ENCODE data around the gene RUNX2. TPM values are rescaled to one million over a fixed set of nuclear protein-coding genes. Genes with fewer than 3 reads are reported as not detected.

Gene RUNX2
- total and polyA plus RNA-seq, 8 donors = 0.80 to 18.7 (median 2.7) TPM; not detected in 1

DNA sequence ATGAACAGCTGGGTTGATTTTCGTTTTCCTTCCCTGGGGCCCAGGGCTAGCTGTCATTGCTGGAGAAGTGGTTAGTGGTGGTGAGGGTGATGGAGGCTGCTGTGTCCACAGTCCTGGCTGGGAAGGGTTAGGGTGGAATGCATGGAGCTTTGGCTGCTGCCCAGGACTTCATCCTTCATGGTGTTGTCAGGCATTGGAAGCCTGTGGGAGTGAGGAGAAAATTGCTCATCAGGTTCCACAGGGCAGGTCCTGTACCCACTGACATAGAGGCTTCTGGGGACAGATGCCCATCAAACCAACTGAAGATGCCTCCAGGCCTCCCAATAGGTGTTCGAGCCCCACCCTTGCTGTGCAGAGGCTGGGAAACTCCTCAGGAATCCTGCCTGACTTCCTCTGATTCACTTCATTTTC, 312.0 kb downstream of the RUNX2 start:
- WGBS, 5 donors = 80 to 88% (median 82%) methylated on average over 2 of the region's 2 CpGs
- H3K27ac ChIP-seq = no peak overlapping the region

DNA sequence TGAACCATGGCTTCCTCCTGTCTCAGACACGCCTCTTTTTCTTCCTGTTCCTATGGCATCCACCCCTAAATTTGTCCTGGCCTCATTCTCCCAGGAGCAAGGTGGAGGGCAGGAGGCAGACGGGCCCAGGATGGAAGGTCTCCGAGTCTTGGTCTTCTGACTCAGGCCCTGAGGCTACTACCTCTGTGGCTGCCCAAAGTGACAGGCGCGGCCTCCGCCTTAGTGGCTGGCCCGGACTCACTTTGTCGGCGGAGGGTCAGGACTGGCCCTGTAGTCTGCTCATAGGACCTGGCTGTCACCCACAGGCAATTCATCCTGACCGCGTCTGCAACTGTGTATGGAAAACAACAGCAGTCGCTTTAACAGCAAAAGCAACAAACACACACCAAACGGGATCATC, 312.7 kb downstream of the RUNX2 start:
- 92 to 95% (median 94%) methylated on average over 13 of the region's 13 CpGs for WGBS, 5 donors
- intact Hi-C loops (cut with DNase I; ENCODE audit: low total_unique reads) = no loop called here
- Histone ChIP-seq H3K9me3 (no peaks in the 10 kb centered on the region), H3K27me3 (peaks cover 0 to 20% (median 0%) of the 10 kb centered on the region in 3 donors), H3K4me1 (no peaks in the 10 kb centered on the region), H3K27ac (no peak overlapping the region), H3K36me3 (no peaks in the 10 kb centered on the region), H3K4me3 (no peak overlapping the region)
- TF ChIP-seq POLR2A (IDR thresholded peaks at IDR 0.05) = no peak
- no peak for TF ChIP-seq EP300 (IDR thresholded peaks at IDR 0.05)
- TF ChIP-seq, protein P1, sequence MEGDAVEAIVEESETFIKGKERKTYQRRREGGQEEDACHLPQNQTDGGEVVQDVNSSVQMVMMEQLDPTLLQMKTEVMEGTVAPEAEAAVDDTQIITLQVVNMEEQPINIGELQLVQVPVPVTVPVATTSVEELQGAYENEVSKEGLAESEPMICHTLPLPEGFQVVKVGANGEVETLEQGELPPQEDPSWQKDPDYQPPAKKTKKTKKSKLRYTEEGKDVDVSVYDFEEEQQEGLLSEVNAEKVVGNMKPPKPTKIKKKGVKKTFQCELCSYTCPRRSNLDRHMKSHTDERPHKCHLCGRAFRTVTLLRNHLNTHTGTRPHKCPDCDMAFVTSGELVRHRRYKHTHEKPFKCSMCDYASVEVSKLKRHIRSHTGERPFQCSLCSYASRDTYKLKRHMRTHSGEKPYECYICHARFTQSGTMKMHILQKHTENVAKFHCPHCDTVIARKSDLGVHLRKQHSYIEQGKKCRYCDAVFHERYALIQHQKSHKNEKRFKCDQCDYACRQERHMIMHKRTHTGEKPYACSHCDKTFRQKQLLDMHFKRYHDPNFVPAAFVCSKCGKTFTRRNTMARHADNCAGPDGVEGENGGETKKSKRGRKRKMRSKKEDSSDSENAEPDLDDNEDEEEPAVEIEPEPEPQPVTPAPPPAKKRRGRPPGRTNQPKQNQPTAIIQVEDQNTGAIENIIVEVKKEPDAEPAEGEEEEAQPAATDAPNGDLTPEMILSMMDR (IDR thresholded peaks at IDR 0.05) = no peak
- TF ChIP-seq POLR2AphosphoS5 (IDR thresholded peaks at IDR 0.05) = no peak
- DNase-seq = no peak

More for the DNA sequence above, 312.0 kb downstream of the RUNX2 start:
- no peak for DNase-seq
- Histone ChIP-seq H3K9me3 (no peaks in the 10 kb centered on the region), H3K36me3 (no peaks in the 10 kb centered on the region), H3K4me1 (no peaks in the 10 kb centered on the region), H3K4me3 (no peak overlapping the region), H3K27me3 (peaks cover 0 to 20% (median 0%) of the 10 kb centered on the region in 3 donors)
- intact Hi-C loops (cut with DNase I; ENCODE audit: low total_unique reads) = no loop called here
- TF ChIP-seq POLR2AphosphoS5 (IDR thresholded peaks at IDR 0.05) = no peak
- TF ChIP-seq POLR2A (IDR thresholded peaks at IDR 0.05) = no peak
- TF ChIP-seq, protein P1 (IDR thresholded peaks at IDR 0.05) = no peak
- TF ChIP-seq EP300 (IDR thresholded peaks at IDR 0.05) = no peak

DNA sequence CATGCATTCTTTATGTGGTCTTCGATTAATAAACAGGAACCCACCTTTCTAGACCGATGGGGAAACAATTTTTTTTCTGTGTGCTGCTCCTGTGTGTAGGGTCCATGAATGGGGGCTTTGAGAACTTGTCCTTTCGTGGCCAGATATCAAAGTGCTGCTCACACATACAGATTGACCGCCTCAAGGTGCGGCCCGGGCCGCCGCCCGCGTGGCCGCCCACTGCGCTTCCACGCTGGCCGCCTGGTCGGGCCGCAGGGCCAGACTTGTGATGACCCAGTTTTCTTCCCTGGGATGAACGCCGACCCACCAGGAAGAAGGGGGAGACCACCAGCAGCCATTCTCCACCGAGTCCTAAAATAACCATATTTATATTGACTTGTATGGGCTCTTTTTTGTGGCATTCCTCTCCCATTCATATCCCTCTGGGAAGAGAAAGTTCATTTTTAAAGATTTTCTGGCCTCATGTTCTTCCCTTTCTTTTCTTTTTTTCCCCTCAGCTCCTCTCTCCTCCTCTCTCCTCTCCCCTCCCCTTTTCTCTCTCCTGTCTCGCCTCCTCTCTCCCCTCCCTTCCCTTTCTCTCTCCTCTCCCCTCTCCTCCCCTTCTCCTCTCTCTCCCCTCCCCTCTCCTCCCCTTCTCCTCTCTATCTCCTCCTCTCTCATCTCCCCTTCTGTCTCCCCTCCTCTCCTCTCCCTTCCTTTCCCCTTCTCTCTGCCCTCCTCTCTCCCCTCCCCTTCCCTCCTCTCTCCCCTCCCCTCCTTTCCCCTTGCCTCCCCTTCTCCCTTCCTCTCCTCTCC, 314.4 kb downstream of the RUNX2 start:
- Histone ChIP-seq H3K4me1 (no peaks in the 10 kb centered on the region), H3K9me3 (no peaks in the 10 kb centered on the region), H3K27me3 (peaks cover 0 to 20% (median 0%) of the 10 kb centered on the region in 3 donors), H3K36me3 (no peaks in the 10 kb centered on the region), H3K4me3 (no peak overlapping the region), H3K27ac (no peak overlapping the region)
- intact Hi-C loops (cut with DNase I; ENCODE audit: low total_unique reads) = no loop called here
- TF ChIP-seq POLR2A (IDR thresholded peaks at IDR 0.05) (no peak), EP300 (IDR thresholded peaks at IDR 0.05) (no peak), POLR2AphosphoS5 (IDR thresholded peaks at IDR 0.05) (no peak)
- TF ChIP-seq, protein P1 (IDR thresholded peaks at IDR 0.05) = no peak
- 90 to 93% (median 92%) methylated on average over 20 of the region's 20 CpGs for WGBS, 5 donors
- no peak for DNase-seq

DNA sequence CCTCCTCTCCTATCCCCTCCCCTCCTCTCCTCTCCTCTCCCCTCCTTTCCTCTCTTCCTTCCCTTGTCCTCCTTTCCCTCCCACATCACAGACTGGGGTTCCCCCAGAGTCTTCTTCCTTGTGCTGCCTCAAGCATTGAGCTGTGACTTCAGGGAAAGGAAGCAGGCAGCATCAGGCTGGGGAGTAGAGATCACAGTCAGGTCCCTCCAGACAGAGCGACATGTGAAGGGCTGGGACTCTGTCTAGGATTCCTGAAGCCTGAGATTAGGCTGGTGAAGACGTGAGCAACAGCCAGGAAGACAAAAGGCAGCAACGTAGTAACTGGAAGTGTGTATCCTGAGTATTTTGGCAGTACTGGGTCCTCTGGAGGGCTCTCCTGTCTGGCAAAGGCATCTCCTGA, 315.0 kb downstream of the RUNX2 start:
- no peaks in the 10 kb centered on the region for H3K9me3 ChIP-seq
- H3K4me3 ChIP-seq = no peak overlapping the region
- WGBS, 5 donors = 63 to 83% (median 77%) methylated on average over 3 of the region's 3 CpGs
- intact Hi-C loops (cut with DNase I; ENCODE audit: low total_unique reads) = no loop called here
- TF ChIP-seq EP300 (IDR thresholded peaks at IDR 0.05) (no peak), POLR2A (IDR thresholded peaks at IDR 0.05) (no peak), POLR2AphosphoS5 (IDR thresholded peaks at IDR 0.05) (no peak)
- TF ChIP-seq, protein P1 (IDR thresholded peaks at IDR 0.05) = no peak
- H3K27me3 ChIP-seq = peaks cover 0 to 20% (median 0%) of the 10 kb centered on the region in 3 donors
- no peak for DNase-seq
- no peaks in the 10 kb centered on the region for H3K36me3 ChIP-seq
- no peak overlapping the region for H3K27ac ChIP-seq
- H3K4me1 ChIP-seq = no peaks in the 10 kb centered on the region

Data from stomach (tissue), 9 donors.